HG03039 (cell line): ENCODE data around the gene NECTIN4.
"Not testable (repeated sequence)": the region's sequence is repeated elsewhere in the genome, so short reads cannot be mapped to it uniquely, and the experiment has no call there.

Source experiments
- ATAC-seq: cut with Tn5 transposase; IDR thresholded peaks from one replicate; pipeline ENCODE4 v1.9.1; 2021; ENCODE audit warnings: mild to moderate bottlenecking, moderate library complexity; ENCODE audit not compliant: unreplicated experiment

Gene NECTIN4

DNA sequence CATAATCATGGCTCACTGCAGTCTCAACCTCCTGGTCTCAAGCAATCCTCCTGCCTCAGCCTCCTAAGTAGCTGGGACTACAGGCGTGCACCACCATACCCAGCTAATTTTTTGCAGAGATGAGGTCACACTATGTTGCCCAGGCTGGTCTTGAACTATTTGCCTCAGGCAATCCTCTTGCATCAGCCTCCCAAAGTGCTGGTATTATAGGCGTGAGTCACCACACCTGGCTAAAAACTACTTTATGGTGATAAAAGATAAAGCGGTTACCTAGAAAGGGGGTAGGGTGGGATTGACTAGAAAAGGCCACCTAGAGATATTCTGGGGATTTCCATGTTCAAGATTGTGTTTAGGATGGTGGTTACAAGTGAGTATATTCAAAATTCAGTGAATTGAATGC lies 55.6 kb downstream of the NECTIN4 start:
- no peak for ATAC-seq

DNA sequence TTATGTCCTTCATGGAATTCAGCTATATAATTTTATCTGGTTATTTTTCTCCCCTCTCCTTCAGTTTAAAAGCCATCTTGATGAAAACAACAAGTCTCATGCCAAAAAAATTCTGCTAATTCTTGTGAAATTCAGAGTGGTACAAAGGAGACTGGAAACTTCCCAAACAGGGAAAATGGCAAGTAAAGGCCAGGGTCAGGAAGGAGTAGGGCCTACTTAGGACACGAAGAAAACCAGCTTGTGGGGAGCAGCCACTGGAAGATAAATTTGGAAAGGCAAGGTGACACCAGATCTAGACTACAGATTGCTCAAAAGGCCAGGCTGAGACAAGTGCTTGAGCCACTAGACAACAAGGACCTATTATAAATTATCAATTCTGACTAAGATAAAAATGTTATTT lies 56.9 kb downstream of the NECTIN4 start:
- no peak for ATAC-seq

DNA sequence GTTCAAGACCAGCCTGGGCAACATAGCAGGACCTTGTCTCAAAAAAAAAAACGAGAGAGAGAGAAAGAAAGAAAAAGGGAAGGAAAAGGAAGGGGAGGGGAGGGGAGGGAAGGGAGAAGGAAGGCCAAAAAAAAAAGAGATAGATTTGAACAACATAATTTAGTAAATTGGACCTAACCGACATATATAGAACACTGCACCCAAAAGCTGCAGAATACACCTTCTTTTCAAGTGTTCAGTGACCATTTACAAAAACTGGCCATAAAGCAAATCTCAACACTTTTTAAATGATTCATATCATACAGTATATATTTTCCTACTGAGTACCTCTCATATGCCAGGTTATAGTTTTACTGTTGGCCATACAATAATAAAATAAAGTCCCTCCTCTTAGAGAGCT lies 57.5 kb downstream of the NECTIN4 start:
- ATAC-seq = no peak

DNA sequence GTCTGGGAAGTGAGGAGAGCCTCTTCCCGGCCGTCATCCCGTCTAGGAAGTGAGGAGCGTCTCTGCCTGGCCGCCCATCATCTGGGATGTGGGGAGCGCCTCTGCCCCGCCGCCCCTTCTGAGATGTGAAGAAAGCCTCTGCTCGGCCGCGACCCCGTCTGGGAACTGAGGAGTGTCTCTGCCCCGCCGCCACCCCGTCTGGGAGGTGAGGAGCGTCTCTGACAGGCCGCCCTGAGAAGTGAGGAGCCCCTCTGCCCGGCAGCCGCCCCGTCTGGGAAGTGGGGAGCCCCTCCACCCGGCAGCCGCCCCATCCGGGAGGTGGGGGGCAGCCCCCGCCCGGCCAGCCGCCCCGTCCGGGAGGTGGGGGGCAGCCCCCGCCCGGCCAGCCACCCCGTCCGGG lies 59.9 kb downstream of the NECTIN4 start:
- not testable (repeated sequence) for ATAC-seq

DNA sequence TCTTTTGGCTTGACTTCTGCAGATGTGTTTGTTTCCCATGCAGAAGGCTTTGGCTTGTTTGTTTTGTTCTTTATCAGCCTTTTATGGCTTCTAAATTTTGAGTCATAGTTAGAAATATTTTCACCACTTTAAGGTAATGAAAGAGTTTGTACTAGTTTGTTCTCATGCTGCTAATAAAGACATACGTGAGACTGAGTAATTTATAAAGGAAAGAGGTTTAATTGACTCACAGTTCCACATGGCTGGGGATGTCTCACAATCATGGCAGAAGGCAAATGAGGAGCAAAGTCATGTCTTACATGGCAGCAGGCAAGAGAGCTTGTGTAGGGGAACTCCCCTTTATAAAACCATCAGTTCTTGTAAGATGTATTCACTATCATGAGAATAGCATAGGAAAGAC lies 62.4 kb downstream of the NECTIN4 start:
- ATAC-seq = not testable (repeated sequence)

DNA sequence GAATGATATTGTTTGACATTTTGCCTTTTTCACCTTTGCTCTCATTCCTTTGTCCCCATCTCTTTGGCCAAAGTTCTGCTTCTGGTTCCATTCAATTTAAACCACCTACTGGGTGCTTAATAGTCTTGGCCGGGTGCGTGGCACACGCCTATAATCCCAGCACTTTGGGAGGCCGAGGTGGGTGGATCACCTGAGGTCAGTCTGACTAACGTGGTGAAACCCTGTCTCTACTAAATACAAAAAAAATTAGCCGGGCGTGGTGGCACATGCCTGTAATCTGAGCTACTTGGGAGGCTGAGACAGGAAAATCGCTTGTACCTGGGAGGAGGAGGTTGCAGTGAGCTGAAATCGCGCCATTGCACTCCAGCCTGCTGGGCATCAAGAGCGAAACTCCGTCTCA lies 66.9 kb downstream of the NECTIN4 start:
- ATAC-seq = not testable (repeated sequence)

DNA sequence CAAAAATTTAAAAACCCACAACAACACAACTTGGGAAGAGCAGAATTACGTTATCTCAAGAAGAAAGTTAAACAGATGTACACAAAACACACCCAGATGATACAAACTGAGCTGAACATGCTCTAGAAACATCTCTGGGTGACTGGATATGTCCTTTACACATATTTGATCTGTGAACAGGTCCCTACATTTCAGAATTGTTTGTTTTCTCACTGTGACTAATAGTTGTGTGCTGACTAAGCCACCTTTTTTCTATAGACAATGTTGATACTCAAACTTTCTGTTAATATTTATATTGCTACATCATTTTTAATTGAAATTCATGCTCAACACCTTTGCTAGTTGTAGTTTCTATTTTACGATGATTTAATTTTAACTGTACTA lies 67.4 kb downstream of the NECTIN4 start:
- no peak for ATAC-seq

DNA sequence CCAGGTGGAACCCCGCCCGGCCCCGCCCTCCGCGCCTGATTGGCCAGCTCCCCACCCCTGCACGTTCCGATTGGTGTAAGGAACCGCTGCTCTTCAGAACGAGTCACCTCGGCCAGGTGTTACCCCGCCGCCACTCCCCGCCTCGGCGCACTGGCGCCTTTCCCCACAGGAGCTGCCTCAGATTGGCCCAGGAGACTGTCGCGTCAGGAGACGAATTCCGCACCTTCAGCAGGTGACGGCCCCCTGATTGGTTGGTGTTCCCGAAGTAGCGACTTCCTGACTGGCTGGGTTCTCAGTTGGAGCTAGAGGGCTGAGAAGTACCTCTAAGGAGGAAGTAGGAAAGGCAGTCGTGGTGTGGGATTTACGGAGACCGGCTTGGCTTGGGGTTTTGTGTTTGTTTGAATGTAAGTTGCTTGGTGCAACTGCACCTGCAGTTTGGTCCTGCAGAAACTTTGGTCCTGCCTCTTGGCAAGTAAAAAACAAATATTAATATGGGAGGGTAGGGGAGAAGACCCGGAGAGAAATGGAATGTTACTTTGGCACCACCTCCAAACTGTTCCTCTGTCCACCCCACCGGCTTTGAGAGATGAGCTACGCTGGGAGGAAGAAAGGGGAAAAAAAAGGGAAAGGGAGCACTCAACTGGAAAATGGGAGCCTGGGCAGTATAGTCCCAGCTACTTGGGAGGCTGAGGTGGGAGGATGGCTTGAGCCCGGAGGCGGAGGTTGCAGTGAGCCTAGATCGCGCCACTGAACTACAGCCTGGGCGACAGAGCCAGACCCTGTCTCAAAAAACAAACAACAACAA lies 68.0 kb downstream of the NECTIN4 start:
- ATAC-seq = peak; percentile 80
